HG03469 (cell line): Measurements from ENCODE around the gene GBGT1.
A peak's percentile ranks its signal among the peaks of the same experiment; 100 is the strongest.

Source experiments
- ATAC-seq: cut with Tn5 transposase; IDR thresholded peaks from one replicate; pipeline ENCODE4 v1.9.1; 2021; ENCODE audit warnings: mild to moderate bottlenecking, moderate library complexity, moderate number of reproducible peaks; ENCODE audit not compliant: unreplicated experiment

GBGT1 gene

GRCh38 chr9:133117271-133118178 lies 46.2 kb downstream of the GBGT1 start:
- ATAC-seq = no peak

DNA sequence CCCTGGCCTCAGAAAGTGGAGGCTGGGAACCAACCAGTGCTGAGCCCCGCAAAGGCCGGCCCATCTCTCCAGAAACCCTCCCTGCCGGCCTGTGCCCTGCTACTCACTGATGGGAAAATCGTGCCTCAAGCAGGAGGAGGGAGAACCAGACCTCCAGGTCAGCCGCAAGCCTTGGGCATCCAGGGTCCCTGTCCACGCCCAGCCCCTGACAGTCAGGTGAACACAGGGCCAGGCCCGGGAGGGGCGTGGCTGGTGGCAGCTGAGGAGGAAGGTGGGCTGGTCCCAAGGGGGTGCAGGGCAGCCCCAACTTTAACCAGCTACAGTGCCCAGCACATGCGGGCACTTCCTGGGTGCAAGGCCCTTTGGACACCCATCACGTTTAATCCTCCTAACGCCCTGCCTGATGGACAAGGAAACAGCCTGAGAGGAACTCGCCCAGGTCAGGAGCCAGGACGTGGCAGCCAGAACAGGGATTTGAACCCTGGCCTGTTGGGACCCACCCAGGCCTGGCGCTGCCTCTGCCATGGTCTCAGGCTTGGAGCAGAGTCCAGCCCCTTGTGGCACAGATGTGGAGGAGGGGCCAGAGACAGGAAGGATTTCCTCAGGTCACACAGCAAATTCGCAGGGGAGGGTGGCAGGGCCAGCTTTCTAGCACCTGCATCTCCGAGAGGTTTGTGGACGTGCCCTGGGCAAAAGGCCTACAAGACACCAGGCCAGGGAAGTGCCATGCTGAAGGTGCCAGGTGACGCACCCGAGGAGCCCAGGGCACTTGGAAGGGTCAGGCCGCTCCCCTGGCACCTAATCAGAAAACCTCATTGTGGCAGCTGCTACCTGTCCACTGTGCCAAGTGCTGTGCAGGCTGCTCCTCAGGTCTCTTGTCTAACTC lies 47.1 kb downstream of the GBGT1 start:
- no peak for ATAC-seq

DNA sequence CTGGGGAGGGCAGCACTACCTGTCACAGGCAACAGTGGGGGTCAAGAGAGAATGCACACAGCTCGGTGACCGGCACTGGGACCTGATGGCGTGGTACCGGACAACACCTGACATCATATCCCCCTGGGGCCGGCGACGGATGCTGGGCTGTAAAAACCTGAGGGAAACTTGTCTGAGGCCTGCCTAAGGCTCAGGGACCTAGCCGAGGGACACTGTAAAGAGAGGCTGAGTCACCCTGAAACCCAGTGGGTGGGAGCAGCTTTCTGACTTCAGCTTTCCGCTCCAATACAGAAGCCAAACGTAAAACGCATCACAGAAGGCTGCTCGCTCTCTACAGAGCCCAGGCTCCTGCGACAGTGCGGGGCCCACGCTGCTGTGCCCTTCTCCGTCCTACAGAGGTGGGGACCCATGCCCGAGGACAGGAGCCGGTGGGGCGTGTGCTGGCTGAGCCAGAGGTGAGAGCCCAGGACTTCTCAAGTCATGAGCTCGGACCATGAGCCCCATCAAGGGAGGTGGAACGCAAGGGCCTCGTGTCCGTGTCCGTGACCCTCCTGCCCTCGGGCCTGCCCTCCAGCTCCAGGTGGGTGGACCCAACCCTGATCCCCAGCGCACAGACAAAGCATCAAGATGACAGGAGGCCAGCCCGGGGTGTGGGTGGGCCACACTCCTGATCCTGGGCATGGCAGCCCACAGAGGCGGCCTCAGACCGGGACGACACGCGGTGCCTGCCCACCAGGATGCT lies 47.9 kb downstream of the GBGT1 start:
- ATAC-seq = peak; percentile 42

GRCh38 chr9:133114886-133115603 lies 48.7 kb downstream of the GBGT1 start:
- ATAC-seq = no peak

- ATAC-seq = no peak
Measured at GRCh38 chr9:133113949-133114885, 49.5 kb downstream of the GBGT1 start.

GRCh38 chr9:133113163-133113948 lies 50.4 kb downstream of the GBGT1 start:
- ATAC-seq = no peak

DNA sequence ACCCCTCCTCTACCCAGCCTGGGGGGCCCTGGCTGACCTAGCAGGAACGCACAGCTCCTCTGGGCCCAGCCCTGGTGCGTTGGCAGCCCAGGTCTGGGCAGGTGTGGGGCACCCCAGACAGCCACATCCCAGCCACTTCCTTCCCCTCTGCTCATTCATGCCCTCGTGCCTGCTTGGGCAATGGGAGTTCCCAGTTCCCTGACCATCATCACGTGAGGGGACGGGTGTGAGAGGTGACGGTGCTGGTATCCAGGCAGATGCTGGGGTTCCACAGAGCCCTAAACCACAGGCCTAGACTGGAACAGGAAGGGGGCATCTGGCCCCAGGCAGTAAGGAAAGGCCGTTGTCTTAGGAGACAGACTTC lies 51.1 kb downstream of the GBGT1 start:
- no peak for ATAC-seq

GRCh38 chr9:133111808-133112662 lies 51.7 kb downstream of the GBGT1 start:
- ATAC-seq = no peak

- ATAC-seq = no peak
Measured at GRCh38 chr9:133109931-133110650, 53.6 kb downstream of the GBGT1 start.

DNA sequence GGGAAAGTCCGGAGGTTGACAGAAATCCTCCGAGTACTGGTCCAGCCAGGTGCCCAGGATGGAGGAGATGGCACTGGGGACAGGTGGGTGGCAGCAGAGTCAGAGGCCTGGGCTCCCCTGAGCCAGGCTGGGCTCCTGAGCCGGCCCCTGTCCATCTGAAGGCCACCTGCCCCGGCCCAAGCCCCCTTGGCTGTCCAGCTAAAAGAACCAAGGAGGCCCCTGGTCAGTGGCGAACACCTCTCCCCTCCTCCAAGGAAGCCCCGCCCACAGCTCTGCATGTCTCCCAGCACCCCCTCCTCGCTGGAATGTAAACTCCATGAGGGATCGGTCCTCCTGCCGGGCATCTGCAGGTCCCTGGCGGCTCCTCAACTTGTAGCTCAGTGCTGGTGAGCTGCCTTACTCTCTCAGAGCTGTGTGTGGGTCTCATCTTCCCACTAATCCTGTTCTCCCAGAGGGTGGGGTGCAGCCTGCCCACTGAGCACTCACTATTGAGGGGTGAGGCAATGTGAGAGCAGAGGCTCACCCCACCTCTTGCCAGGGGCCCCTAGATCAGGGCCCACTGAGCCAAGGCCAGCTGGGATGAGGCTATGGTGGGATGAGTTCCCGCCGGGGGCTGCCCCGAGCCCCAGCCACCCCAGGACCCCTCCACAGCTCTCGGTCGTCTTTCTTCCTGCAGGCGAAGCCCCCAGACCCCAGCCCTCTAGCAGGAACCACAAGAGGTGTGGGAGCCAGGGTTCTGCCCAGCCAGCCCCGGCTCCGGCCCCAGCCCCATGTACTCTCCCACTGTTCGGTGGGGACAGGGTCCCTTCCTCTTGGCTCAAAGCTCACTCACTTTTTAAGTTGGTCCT lies 54.7 kb downstream of the GBGT1 start:
- ATAC-seq = no peak

DNA sequence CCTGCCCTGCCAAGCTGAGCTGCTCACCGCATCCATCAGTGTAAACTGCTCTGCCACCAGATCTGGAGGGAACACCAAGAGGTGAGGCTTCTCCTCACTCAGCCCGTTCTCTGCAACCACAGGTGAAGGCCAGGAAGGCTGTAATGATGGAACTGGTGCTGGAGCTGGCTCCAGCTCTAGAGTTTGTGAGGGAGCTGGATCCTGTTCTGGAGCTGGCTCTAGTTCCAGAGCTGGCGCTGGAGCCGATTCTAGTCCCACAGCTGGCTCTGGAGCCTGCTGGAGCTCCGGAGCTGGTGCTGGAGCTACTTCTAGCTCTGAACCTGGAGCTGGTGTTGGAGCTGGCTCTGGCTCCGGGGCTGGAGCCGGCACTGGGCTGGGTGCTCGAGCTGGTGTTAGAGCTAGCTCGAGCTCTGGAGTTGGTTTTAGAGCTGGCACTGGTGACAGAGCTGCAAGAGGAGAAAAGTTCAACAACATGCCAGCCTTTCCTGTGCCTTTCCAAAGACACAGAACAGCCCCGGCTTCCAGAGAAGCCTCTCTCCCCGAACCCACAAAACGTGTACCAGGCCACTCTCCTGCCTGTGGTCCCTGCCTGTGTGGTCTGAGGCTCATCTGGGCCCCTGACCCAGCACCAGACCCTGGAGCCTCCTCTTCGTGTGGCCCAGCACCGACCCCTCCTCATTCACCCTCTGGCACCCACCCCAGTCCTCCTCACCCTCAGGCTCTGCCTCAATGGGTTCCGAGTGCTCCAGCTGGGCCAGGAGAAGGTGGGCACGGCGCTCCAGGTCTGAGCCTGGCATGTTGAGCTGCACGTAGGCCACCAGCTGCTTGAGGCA lies 55.5 kb downstream of the GBGT1 start:
- no peak for ATAC-seq

DNA sequence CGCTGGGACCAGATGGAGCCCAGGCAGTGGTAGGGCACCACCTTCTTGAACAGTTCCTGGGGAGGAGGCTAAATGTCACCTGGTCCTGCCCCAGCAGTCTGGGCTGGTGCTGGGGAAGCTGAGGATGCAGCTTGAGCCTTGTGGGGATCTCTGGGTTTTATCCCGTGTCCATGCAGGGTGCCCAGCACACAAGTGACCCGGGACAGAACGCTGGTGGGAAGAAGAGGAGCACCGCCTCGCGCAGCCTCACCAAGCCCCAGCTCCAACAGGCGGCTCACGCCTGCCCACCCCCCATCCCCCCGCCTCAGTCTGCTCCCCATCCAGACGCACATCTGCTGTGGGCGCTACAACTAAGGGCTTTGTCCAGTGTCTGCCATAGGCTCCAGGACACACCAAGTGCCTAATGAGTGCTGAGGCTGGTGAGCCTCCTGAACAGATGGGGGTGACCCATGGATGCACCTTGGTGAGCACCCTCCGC lies 56.4 kb downstream of the GBGT1 start:
- no peak for ATAC-seq

- no peak for ATAC-seq
Measured at GRCh38 chr9:133106511-133107244, 57.0 kb downstream of the GBGT1 start.

DNA sequence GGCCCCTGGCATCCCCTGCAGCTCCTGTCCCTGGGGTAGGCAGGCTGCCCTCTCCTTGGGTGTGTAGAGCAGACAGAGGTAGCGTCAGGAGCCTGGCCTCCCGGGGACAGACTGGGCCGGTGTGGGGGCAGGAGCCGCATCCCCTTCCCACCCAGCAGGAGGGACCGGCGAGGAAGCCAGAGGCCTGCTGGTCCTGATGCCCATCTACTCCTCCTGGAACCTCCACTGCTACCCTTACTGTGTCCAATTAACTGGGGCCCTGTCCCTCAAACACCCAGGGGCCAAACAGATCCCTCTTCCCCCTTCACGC lies 58.3 kb downstream of the GBGT1 start:
- no peak for ATAC-seq
